ENCODE results near the gene COQ8B. TPM values are rescaled to one million over a fixed set of nuclear protein-coding genes. Genes with fewer than 3 reads are reported as not detected.
A peak's percentile ranks its signal among the peaks of the same experiment; 100 is the strongest.

Gene COQ8B
- total and polyA plus RNA-seq, 3 experiments from 2014 or later: 17.3 to 25.7 (median 20.6) TPM

GRCh38 chr19:40666803-40667438, 49.8 kb downstream of the COQ8B start:
- CTCF ChIA-PET: no interaction called here
- Mint-ChIP-seq H3K36me3 (peaks cover 12 to 31% (median 15%) of the 10 kb centered on the region in 3 donors), H3K27ac (peak overlapping the region in 2 of 8 donors; percentile 50 to 77), H3K4me3 (no peak overlapping the region), H3K27me3 (peaks cover 0 to 2% of the 10 kb centered on the region in 2 donors), H3K9me3 (peaks cover 0 to 3% (median 0%) of the 10 kb centered on the region in 5 donors), H3K4me1 (peaks cover 6 to 16% (median 10%) of the 10 kb centered on the region in 3 donors)
- Histone ChIP-seq H3K4me1 (ENCODE audit: insufficient read depth, low read length) (peaks cover 11% of the 10 kb centered on the region), H3K4me3 (ENCODE audit: low read length) (no peak overlapping the region), H3K27ac (ENCODE audit: low read depth, low read length) (no peak overlapping the region), H3K9me3 (ENCODE audit: low read length) (peaks cover 3% of the 10 kb centered on the region), H3K27me3 (ENCODE audit: insufficient read depth, low read length, poor library complexity, severe bottlenecking) (no peaks in the 10 kb centered on the region), H3K36me3 (ENCODE audit: insufficient read depth, low read length) (no peaks in the 10 kb centered on the region)
- DNase-seq: no peak
- POLR2A ChIA-PET: no interaction called here

DNA sequence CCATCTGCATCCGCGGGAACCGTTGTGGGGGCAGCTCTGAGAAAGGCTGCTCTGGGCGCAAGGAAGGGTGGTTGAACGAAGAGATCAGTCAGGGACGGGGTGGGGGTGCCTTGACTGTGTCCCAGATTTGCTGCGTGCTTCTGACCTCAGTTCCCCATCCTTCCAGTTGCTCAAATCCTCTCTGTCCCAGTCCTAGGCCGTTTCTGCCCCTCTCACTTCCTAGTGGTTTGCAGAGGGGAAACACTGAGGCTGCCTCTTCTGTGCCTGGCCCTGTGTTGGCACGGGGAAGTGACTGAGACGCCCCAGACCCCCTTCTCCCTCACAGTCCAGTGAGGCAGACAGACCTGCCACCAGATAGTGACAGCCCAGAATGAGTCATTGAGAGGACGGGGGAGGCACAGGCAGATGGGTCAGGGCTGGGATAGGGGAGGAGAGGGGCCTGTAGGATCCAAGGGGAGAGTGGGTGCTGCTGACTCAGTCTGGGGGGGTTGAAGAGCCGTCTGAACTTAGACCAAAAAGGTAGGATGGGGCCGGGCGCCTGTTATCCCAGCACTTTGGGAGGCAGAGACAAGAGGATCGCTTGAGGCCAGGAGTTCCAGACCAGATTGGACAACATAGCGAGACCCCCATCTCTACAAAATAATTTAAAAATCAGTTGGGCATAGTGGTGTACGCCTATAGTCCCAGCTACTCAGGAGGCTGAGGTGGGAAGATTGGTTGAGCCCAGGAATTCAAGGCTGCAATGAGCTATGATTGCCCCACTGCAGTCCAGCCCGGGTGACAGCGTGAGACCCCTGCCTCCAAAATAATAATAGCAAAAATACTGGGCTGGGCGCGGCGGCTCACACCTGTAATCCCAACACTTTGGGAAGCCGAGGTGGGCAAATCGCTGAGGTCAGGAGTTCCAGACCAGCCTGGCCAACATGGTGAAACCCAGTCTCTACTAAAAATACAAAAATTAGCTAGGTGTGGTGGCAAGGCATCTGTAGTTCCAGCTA, 52.7 kb downstream of the COQ8B start:
- peaks cover 2 to 6% of the 10 kb centered on the region in 2 donors for H3K27me3 Mint-ChIP-seq
- no peaks in the 10 kb centered on the region for H3K9me3 Mint-ChIP-seq
- H3K9me3 ChIP-seq (ENCODE audit: low read length): no peaks in the 10 kb centered on the region
- H3K36me3 Mint-ChIP-seq: peaks cover 3 to 10% (median 5%) of the 10 kb centered on the region in 3 donors
- H3K27me3 ChIP-seq (ENCODE audit: insufficient read depth, low read length, poor library complexity, severe bottlenecking): no peaks in the 10 kb centered on the region
- H3K27ac ChIP-seq (ENCODE audit: low read depth, low read length): peak overlapping the region; percentile 59
- ChIA-PET POLR2A (interaction anchor here (0.6 to 2.5 kb wide), 13 partner anchors 11 to 688 kb away, joined by 3 to 8 read pairs (median 6); partner anchors contain the start of genes ACTMAP, COQ8B, EGLN2 and NUMBL), CTCF (interaction anchor here (0.6 to 5.1 kb wide), 23 partner anchors 10 to 785 kb away, joined by 3 to 46 read pairs (median 4); partner anchors contain the start of genes ACTMAP, CCDC97, EGLN2 and ITPKC)
- H3K4me1 ChIP-seq (ENCODE audit: insufficient read depth, low read length): peaks cover 11% of the 10 kb centered on the region
- H3K4me3 Mint-ChIP-seq: peak overlapping the region; percentile 80 to 93 (median 85)
- H3K36me3 ChIP-seq (ENCODE audit: insufficient read depth, low read length): no peaks in the 10 kb centered on the region
- H3K4me3 ChIP-seq (ENCODE audit: low read length): peak overlapping the region; percentile 71
- DNase-seq: peak in 1 of 5 donors; percentile 59
- peak overlapping the region; percentile 66 to 99 (median 89) for H3K27ac Mint-ChIP-seq
- H3K4me1 Mint-ChIP-seq: peaks cover 6 to 16% (median 10%) of the 10 kb centered on the region in 3 donors

DNA sequence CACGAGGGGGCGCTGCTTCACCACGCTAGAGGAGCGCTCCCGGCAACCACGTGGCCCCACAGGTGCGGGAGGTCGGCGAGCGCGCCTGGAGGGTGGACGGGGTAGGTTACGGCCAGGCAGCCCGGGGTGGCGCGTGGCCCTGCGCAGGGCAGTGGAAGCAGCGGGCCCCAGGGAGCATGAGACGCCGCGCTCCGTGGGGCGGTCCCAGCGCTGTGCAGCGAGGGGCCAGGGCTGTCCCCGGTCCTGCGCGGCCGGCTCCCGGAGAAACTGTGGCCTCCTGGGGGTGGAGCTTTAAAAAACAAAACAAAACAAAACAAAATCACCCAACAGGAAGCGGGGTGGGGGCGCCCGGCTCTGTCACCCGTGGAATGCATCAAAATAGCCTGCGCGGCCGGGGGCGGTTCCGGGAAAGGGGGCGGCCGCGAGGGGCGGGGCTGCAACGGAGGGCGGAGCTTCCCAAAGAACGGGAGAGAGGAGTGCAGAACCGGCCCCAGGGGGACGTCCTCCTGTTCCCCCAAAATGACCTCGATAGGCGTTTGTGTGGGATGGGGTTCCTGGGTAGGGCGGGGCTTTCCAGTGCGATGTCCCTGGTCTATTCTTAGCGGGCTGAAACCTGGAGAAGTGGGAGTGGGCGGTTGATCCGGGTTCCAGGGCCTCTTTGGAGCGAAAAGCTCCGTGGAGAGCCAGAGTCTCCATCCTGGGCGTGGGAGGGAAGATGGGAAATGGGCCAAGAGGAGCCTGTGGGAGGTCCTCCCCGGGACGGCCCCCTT, 53.6 kb downstream of the COQ8B start:
- ChIA-PET CTCF (interaction anchor here (0.6 to 5.1 kb wide), 23 partner anchors 10 to 786 kb away, joined by 3 to 46 read pairs (median 4); partner anchors contain the start of genes ACTMAP, CCDC97, EGLN2 and ITPKC), POLR2A (interaction anchor here (0.6 to 2.5 kb wide), 16 partner anchors 12 to 689 kb away, joined by 3 to 8 read pairs (median 5); partner anchors contain the start of genes ACTMAP, BLVRB, COQ8B and EGLN2)
- peak overlapping the region; percentile 71 for H3K4me3 ChIP-seq (ENCODE audit: low read length)
- Mint-ChIP-seq H3K9me3 (no peaks in the 10 kb centered on the region), H3K27me3 (peaks cover 2 to 6% of the 10 kb centered on the region in 2 donors), H3K27ac (peak overlapping the region; percentile 66 to 99 (median 89)), H3K36me3 (peaks cover 0 to 3% (median 0%) of the 10 kb centered on the region in 3 donors), H3K4me3 (peak overlapping the region; percentile 80 to 93 (median 85)), H3K4me1 (peaks cover 6 to 16% (median 10%) of the 10 kb centered on the region in 3 donors)
- no peaks in the 10 kb centered on the region for H3K9me3 ChIP-seq (ENCODE audit: low read length)
- no peaks in the 10 kb centered on the region for H3K36me3 ChIP-seq (ENCODE audit: insufficient read depth, low read length)
- peaks cover 11% of the 10 kb centered on the region for H3K4me1 ChIP-seq (ENCODE audit: insufficient read depth, low read length)
- DNase-seq: peak; percentile 87 to 93 (median 89)
- H3K27ac ChIP-seq (ENCODE audit: low read depth, low read length): peak overlapping the region; percentile 59
- no peaks in the 10 kb centered on the region for H3K27me3 ChIP-seq (ENCODE audit: insufficient read depth, low read length, poor library complexity, severe bottlenecking)

- no peaks in the 10 kb centered on the region for H3K9me3 Mint-ChIP-seq
- ChIA-PET POLR2A (no interaction called here), CTCF (interaction anchor here (1.0 to 5.1 kb wide), 4 partner anchors 13 to 483 kb away, joined by 3 to 46 read pairs (median 32); no protein-coding TSS in a partner anchor)
- no peak for DNase-seq
- H3K27me3 Mint-ChIP-seq: peaks cover 2 to 6% of the 10 kb centered on the region in 2 donors
- Histone ChIP-seq H3K4me1 (ENCODE audit: insufficient read depth, low read length) (peaks cover 11% of the 10 kb centered on the region), H3K27ac (ENCODE audit: low read depth, low read length) (no peak overlapping the region), H3K9me3 (ENCODE audit: low read length) (no peaks in the 10 kb centered on the region), H3K4me3 (ENCODE audit: low read length) (no peak overlapping the region), H3K27me3 (ENCODE audit: insufficient read depth, low read length, poor library complexity, severe bottlenecking) (no peaks in the 10 kb centered on the region), H3K36me3 (ENCODE audit: insufficient read depth, low read length) (no peaks in the 10 kb centered on the region)
- H3K27ac Mint-ChIP-seq: peak overlapping the region in 2 of 8 donors; percentile 48 to 56
- peak overlapping the region in 3 of 7 donors; percentile 30 to 62 (median 41) for H3K4me3 Mint-ChIP-seq
- H3K36me3 Mint-ChIP-seq: no peaks in the 10 kb centered on the region
- H3K4me1 Mint-ChIP-seq: peaks cover 6 to 16% (median 10%) of the 10 kb centered on the region in 3 donors
Observed at GRCh38 chr19:40661616-40662015, 55.1 kb downstream of the COQ8B start.

DNA sequence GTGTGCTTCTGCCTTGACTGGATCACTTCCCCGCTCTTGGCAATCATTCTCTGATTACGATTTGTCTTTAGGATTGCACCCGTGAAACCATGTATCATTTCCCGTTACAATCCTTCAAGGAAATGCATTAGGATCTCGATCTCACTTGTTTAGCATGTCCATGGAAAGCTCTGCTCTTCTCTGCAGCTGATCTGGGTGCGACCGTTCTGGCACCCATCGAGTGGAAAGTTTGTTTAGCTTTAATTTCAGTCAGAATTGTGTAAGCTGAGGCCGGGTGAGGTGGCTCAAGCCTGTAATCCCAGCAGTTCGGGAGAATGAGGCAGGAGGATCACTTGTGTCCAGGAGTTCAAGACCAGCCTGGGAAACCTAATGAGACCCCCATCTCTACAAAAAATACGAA, 57.1 kb downstream of the COQ8B start:
- Histone ChIP-seq H3K4me1 (ENCODE audit: insufficient read depth, low read length) (peaks cover 11% of the 10 kb centered on the region), H3K9me3 (ENCODE audit: low read length) (no peaks in the 10 kb centered on the region), H3K36me3 (ENCODE audit: insufficient read depth, low read length) (no peaks in the 10 kb centered on the region), H3K27ac (ENCODE audit: low read depth, low read length) (no peak overlapping the region), H3K4me3 (ENCODE audit: low read length) (no peak overlapping the region), H3K27me3 (ENCODE audit: insufficient read depth, low read length, poor library complexity, severe bottlenecking) (no peaks in the 10 kb centered on the region)
- H3K36me3 Mint-ChIP-seq: no peaks in the 10 kb centered on the region
- ChIA-PET POLR2A (no interaction called here), CTCF (interaction anchor here (1.4 to 5.1 kb wide), 2 partner anchors 160 to 484 kb away, joined by 3 to 46 read pairs; no protein-coding TSS in a partner anchor)
- DNase-seq: no peak
- H3K27ac Mint-ChIP-seq: no peak overlapping the region
- H3K27me3 Mint-ChIP-seq: peaks cover 2 to 6% of the 10 kb centered on the region in 2 donors
- H3K4me1 Mint-ChIP-seq: peaks cover 6 to 16% (median 10%) of the 10 kb centered on the region in 3 donors
- no peak overlapping the region for H3K4me3 Mint-ChIP-seq
- no peaks in the 10 kb centered on the region for H3K9me3 Mint-ChIP-seq

DNA sequence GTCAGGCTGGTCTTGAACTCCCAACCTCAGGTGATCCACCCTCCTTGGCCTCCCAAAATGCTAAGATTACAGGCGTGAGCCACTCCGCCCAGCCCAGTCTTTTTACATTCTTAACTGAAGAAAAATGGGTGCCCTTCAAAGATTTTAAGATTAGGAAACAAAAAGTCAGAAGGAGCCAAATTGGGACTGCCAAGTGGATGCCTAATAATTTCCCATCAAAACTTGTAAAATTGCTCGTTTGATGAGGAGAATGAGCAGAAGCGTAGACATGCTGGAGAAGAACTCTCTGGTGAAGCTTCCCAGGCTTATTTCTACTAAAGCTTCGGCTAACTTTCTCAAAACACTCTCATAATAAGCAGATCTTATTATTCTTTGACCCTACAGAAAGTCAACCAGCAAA, 57.6 kb downstream of the COQ8B start:
- Mint-ChIP-seq H3K36me3 (no peaks in the 10 kb centered on the region), H3K9me3 (no peaks in the 10 kb centered on the region), H3K4me1 (peaks cover 6 to 16% (median 10%) of the 10 kb centered on the region in 3 donors), H3K27ac (no peak overlapping the region), H3K4me3 (no peak overlapping the region), H3K27me3 (peaks cover 2 to 6% of the 10 kb centered on the region in 2 donors)
- no peak overlapping the region for H3K27ac ChIP-seq (ENCODE audit: low read depth, low read length)
- no peaks in the 10 kb centered on the region for H3K9me3 ChIP-seq (ENCODE audit: low read length)
- peaks cover 11% of the 10 kb centered on the region for H3K4me1 ChIP-seq (ENCODE audit: insufficient read depth, low read length)
- POLR2A ChIA-PET: interaction anchor here (0.7 kb wide), 1 partner anchor 194 kb away, joined by 4 read pairs; the partner anchor contains the start of gene BLVRB
- DNase-seq: no peak
- H3K4me3 ChIP-seq (ENCODE audit: low read length): no peak overlapping the region
- H3K27me3 ChIP-seq (ENCODE audit: insufficient read depth, low read length, poor library complexity, severe bottlenecking): no peaks in the 10 kb centered on the region
- H3K36me3 ChIP-seq (ENCODE audit: insufficient read depth, low read length): no peaks in the 10 kb centered on the region
- CTCF ChIA-PET: interaction anchor here (0.6 to 1.4 kb wide), 2 partner anchors 485 to 492 kb away, joined by 3 read pairs; no protein-coding TSS in a partner anchor

DNA sequence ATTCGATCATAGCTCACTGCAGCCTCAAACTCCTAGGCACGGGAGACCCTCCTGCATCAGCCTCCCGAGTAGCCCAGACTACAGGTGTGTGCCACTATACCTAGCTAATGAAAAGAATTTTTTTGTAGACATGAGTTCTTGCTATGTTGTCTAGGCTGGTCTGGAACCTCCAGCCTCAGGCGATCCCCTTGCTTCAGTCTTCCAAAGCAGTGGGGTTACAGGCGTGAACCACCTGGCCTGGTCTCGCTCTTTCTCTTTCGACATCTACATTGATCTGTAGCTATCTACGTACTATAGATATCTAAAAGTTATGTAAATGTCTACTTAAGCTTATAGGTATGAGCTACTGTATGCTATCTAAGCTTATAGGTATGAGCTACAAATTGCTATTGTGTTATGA, 58.7 kb downstream of the COQ8B start:
- CTCF ChIA-PET: interaction anchor here (1.9 kb wide), 1 partner anchor 24 kb away, joined by 9 read pairs; no protein-coding TSS in a partner anchor
- H3K4me3 ChIP-seq (ENCODE audit: low read length): no peak overlapping the region
- H3K36me3 ChIP-seq (ENCODE audit: insufficient read depth, low read length): no peaks in the 10 kb centered on the region
- H3K36me3 Mint-ChIP-seq: no peaks in the 10 kb centered on the region
- H3K27me3 Mint-ChIP-seq: peaks cover 0 to 6% of the 10 kb centered on the region in 2 donors
- H3K27ac ChIP-seq (ENCODE audit: low read depth, low read length): no peak overlapping the region
- no peaks in the 10 kb centered on the region for H3K27me3 ChIP-seq (ENCODE audit: insufficient read depth, low read length, poor library complexity, severe bottlenecking)
- no peaks in the 10 kb centered on the region for H3K9me3 Mint-ChIP-seq
- POLR2A ChIA-PET: no interaction called here
- DNase-seq: no peak
- H3K4me1 Mint-ChIP-seq: peaks cover 0 to 7% (median 4%) of the 10 kb centered on the region in 3 donors
- no peak overlapping the region for H3K27ac Mint-ChIP-seq
- peaks cover 4% of the 10 kb centered on the region for H3K4me1 ChIP-seq (ENCODE audit: insufficient read depth, low read length)
- no peak overlapping the region for H3K4me3 Mint-ChIP-seq
- H3K9me3 ChIP-seq (ENCODE audit: low read length): no peaks in the 10 kb centered on the region
